ENCODE results near the gene RNASEH2B. TPM values are rescaled to one million over a fixed set of nuclear protein-coding genes. Genes with fewer than 3 reads are reported as not detected.

Gene RNASEH2B
- total RNA-seq, 1 experiment from 2014 or later, result 60.2 TPM

DNA sequence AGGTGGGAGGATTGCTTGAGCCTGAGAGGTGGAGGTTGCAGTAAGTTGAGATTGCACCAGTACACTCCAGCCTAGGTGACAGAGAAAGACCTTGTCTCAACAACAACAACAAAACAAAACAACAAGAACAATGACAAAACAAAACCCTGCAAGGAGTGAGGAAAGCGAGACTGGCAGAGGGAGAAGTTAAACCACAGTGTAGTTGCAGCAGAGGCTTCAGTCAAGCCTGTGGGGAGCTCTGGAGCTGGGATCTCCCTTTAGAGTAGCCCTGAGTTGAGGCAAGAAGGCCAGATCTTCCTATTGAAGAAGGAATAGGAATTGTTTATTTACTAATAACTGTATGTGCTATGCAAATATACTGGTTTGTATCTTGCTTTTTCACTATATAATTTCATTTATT is 25.3 kb upstream of the RNASEH2B start:
- Histone ChIP-seq H3K9me3 (peaks cover 6% of the 10 kb centered on the region; the same call in 1 of the 2 replicates), H3K4me1 (no peaks in the 10 kb centered on the region), H3K36me3 (ENCODE audit: control insufficient read depth, insufficient read depth, low read length) (no peaks in the 10 kb centered on the region), H3K27me3 (replicated peaks; ENCODE audit: control insufficient read depth, insufficient read depth, low read length) (no peaks in the 10 kb centered on the region; the same call in 1 of the 2 replicates), H3K4me3 (ENCODE audit: low read depth, low read length) (no peak overlapping the region)
- no peak for DNase-seq
- intact Hi-C loops (cut with micrococcal nuclease; ENCODE audit: unreplicated experiment), result no loop called here
- BruUV-seq (replicated peaks), result no TSS peak
- TF ChIP-seq, protein P1, sequence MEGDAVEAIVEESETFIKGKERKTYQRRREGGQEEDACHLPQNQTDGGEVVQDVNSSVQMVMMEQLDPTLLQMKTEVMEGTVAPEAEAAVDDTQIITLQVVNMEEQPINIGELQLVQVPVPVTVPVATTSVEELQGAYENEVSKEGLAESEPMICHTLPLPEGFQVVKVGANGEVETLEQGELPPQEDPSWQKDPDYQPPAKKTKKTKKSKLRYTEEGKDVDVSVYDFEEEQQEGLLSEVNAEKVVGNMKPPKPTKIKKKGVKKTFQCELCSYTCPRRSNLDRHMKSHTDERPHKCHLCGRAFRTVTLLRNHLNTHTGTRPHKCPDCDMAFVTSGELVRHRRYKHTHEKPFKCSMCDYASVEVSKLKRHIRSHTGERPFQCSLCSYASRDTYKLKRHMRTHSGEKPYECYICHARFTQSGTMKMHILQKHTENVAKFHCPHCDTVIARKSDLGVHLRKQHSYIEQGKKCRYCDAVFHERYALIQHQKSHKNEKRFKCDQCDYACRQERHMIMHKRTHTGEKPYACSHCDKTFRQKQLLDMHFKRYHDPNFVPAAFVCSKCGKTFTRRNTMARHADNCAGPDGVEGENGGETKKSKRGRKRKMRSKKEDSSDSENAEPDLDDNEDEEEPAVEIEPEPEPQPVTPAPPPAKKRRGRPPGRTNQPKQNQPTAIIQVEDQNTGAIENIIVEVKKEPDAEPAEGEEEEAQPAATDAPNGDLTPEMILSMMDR (IDR thresholded peaks at IDR 0.05; ENCODE audit: insufficient read depth in 1 of 2, low read depth in 1 of 2, low read length in 1 of 2, severe bottlenecking in 1 of 2, unreplicated experiment in 1 of 2), result no peak
- no peaks in the 10 kb centered on the region for H3K36me3 Mint-ChIP-seq (ENCODE audit: insufficient read depth, unreplicated experiment)
- H3K9me3 Mint-ChIP-seq (ENCODE audit: unreplicated experiment), result no peaks in the 10 kb centered on the region
- no peaks in the 10 kb centered on the region for H3K4me1 Mint-ChIP-seq (ENCODE audit: low read depth, unreplicated experiment)
- CTCF ChIA-PET, result no interaction called here
- no peak overlapping the region for H3K4me3 Mint-ChIP-seq (ENCODE audit: unreplicated experiment)
- H3K27ac Mint-ChIP-seq (ENCODE audit: unreplicated experiment), result no peak overlapping the region
- POLR2A ChIA-PET, result no interaction called here
- peaks cover 24% of the 10 kb centered on the region for H3K27me3 Mint-ChIP-seq (ENCODE audit: insufficient read depth, unreplicated experiment)

DNA sequence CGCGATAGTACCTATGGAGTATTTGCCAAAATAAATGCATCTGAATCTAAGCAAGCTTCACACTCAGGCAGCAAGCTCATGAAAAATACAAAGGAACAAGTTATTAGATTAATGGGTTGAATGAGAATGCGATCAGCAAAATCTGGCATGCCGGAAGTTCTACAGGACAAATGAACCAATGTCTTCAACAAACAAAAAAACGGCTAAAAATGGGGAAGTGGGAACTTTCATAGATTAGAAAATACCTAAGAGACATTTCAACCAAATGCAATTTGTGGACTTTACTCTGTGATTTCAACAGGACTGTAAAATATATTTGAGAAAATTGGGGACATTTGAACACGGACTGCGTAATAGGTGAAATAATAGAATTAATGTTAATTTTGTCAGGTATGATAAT is 22.4 kb upstream of the RNASEH2B start:
- H3K4me3 Mint-ChIP-seq (ENCODE audit: unreplicated experiment), result no peak overlapping the region
- BruUV-seq (replicated peaks), result no TSS peak
- Histone ChIP-seq H3K4me3 (ENCODE audit: low read depth, low read length) (no peak overlapping the region), H3K27me3 (replicated peaks; ENCODE audit: control insufficient read depth, insufficient read depth, low read length) (no peaks in the 10 kb centered on the region), H3K9me3 (peaks cover 3% of the 10 kb centered on the region; the same call in 1 of the 2 replicates), H3K4me1 (no peaks in the 10 kb centered on the region), H3K36me3 (ENCODE audit: control insufficient read depth, insufficient read depth, low read length) (no peaks in the 10 kb centered on the region)
- intact Hi-C loops (cut with micrococcal nuclease; ENCODE audit: unreplicated experiment), result no loop called here
- DNase-seq, result no peak
- H3K27ac Mint-ChIP-seq (ENCODE audit: unreplicated experiment), result no peak overlapping the region
- no peaks in the 10 kb centered on the region for H3K9me3 Mint-ChIP-seq (ENCODE audit: unreplicated experiment)
- no peaks in the 10 kb centered on the region for H3K36me3 Mint-ChIP-seq (ENCODE audit: insufficient read depth, unreplicated experiment)
- peaks cover 25% of the 10 kb centered on the region for H3K27me3 Mint-ChIP-seq (ENCODE audit: insufficient read depth, unreplicated experiment)
- POLR2A ChIA-PET, result no interaction called here
- TF ChIP-seq, protein P1 (IDR thresholded peaks at IDR 0.05; ENCODE audit: insufficient read depth in 1 of 2, low read depth in 1 of 2, low read length in 1 of 2, severe bottlenecking in 1 of 2, unreplicated experiment in 1 of 2), result no peak
- no peaks in the 10 kb centered on the region for H3K4me1 Mint-ChIP-seq (ENCODE audit: low read depth, unreplicated experiment)
- CTCF ChIA-PET, result no interaction called here

DNA sequence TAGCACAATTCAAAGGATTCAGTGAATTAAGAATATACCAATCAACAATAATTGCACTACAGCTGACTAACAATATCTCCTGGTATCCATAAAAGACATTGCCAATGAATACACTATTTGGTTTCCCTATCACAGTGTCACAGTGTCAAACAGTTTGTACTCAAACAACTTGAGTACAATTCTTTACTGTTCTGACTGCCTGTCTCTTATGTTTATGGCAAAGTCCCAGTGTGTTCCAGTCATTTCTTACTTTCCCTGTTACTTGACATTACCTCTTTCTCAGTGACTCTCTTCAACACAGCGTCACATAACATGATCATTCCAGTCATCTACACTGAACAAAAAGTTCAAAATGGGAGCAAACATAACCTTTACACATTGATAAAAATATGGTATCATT is 21.2 kb upstream of the RNASEH2B start:
- Histone ChIP-seq H3K36me3 (ENCODE audit: control insufficient read depth, insufficient read depth, low read length) (no peaks in the 10 kb centered on the region), H3K27me3 (replicated peaks; ENCODE audit: control insufficient read depth, insufficient read depth, low read length) (no peaks in the 10 kb centered on the region), H3K4me1 (no peaks in the 10 kb centered on the region), H3K9me3 (no peaks in the 10 kb centered on the region), H3K4me3 (ENCODE audit: low read depth, low read length) (no peak overlapping the region)
- Mint-ChIP-seq H3K4me3 (ENCODE audit: unreplicated experiment) (no peak overlapping the region), H3K36me3 (ENCODE audit: insufficient read depth, unreplicated experiment) (no peaks in the 10 kb centered on the region), H3K27me3 (ENCODE audit: insufficient read depth, unreplicated experiment) (peaks cover 24% of the 10 kb centered on the region), H3K4me1 (ENCODE audit: low read depth, unreplicated experiment) (no peaks in the 10 kb centered on the region), H3K27ac (ENCODE audit: unreplicated experiment) (no peak overlapping the region), H3K9me3 (ENCODE audit: unreplicated experiment) (no peaks in the 10 kb centered on the region)
- intact Hi-C loops (cut with micrococcal nuclease; ENCODE audit: unreplicated experiment), result no loop called here
- TF ChIP-seq, protein P1 (IDR thresholded peaks at IDR 0.05; ENCODE audit: insufficient read depth in 1 of 2, low read depth in 1 of 2, low read length in 1 of 2, severe bottlenecking in 1 of 2, unreplicated experiment in 1 of 2), result no peak
- no TSS peak for BruUV-seq (replicated peaks)
- CTCF ChIA-PET, result no interaction called here
- POLR2A ChIA-PET, result no interaction called here
- no peak for DNase-seq

Measured in Caco-2 (cell line).